Right lobe of liver (tissue), 4 donors: ENCODE measurements around the gene EXOSC1.

Experiments
- CTCF ChIP-seq, 4 donors: fragments of 200-600 bp in 3 of 4; fragments of 450-650 bp in 1 of 4; IDR thresholded peaks; one replicate each; pipeline versions ENCODE4 v1.5.1 to v1.8.0; 2016 to 2022; ENCODE audit warnings: antibody characterized with exemption in 4 of 4, mild to moderate bottlenecking in 2 of 4
- POLR2A ChIP-seq: fragments of 450-650 bp; IDR thresholded peaks from one replicate; pipeline ENCODE4 v1.6.1; 2017; ENCODE audit warnings: antibody characterized with exemption, mild to moderate bottlenecking
- donor health status: DM: no; HTN: no; CAD: no.
- donor health status: DM: no; HTN: no; CAD: no.
- donor health status: DM: no; HTN: yes; CAD: no.

GRCh38 chr10:97464226-97464625 is 18.4 kb upstream of the EXOSC1 start:
- TF ChIP-seq CTCF (IDR thresholded peaks at IDR 0.05) (no peak), POLR2A (no peak)
